GM12873 (cell line): Measurements from ENCODE around the gene SRP19.

Experiments used
- CTCF ChIP-seq: IDR thresholded peaks from 2 replicates; pipeline ENCODE4 v1.5.1; 2012; ENCODE audit warnings: low read depth, mild to moderate bottlenecking, moderate library complexity, low read length, control low read depth; ENCODE audit not compliant: insufficient read depth; ENCODE audit errors: missing control alignments

The SRP19 gene

GRCh38 chr5:112886975-112887374, 25.9 kb downstream of the SRP19 start:
- TF ChIP-seq CTCF, result no peak

DNA sequence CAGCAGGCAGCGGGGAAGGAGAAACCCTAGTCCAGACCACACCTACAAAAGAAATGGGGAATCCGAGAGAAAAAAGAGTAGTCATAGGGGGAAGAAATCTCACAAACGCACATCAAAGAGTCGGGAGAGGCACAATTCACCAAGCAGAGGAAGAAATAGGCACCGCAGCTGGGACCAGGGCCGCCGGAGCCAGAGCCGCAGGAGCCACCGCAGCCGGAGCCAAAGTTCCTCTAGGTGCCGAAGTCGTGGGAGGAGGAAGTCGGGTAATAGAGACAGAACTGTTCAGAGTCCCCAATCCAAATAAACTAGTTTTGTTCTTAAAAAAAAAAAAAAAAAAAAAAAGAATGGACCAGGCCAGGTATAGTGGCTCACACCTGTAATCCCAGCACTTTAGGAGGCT, 31.7 kb downstream of the SRP19 start:
- no peak for TF ChIP-seq CTCF

DNA sequence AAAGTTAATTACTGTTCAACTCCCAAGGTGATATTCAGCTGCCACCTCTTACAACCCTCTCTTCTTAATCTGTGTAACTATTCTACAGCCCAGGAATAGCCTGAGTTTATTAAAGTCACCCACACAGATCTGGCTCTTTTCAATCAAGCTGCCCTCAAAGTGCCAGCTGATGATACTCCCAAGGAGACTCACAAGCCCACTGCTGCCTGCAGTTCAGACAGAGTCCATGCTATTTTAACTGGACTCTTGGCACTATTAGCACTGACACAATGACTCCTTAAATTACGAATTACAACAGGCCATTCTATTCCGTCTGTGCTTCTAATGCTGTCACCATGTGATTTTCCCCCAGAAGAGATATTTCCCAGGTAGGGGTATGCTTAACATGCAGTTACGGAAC, 34.6 kb downstream of the SRP19 start:
- no peak for TF ChIP-seq CTCF

DNA sequence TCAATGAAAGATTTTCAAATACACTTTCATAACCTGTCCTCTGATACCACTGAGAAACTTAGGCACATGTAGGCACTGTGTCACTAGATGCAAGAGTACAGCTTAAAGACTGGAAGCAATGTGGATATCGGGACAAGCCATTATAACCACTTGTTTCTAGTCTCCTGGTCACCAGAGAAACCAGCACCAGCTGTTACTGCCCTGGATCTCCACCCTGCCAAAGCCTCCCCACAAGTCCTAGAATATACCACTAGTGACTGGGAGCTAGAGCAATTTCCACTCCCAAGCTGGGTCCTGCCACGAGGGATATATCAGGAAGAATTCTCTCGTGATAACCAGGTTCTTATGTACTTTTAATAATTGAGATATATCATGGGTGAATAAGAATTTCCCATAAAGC, 41.5 kb downstream of the SRP19 start:
- no peak for TF ChIP-seq CTCF

GRCh38 chr5:112906637-112907036, 45.5 kb downstream of the SRP19 start:
- TF ChIP-seq CTCF, result no peak

GRCh38 chr5:112907166-112907631, 46.1 kb downstream of the SRP19 start:
- TF ChIP-seq CTCF, result no peak

- no peak for TF ChIP-seq CTCF
Measured at GRCh38 chr5:112908854-112909253, 47.8 kb downstream of the SRP19 start.
